Neural cell (in vitro differentiated cells): ENCODE results near the gene PDLIM3. TPM values are rescaled to one million over a fixed set of nuclear protein-coding genes. Genes with fewer than 3 reads are reported as not detected.

Source experiments
- H2AFZ ChIP-seq: fragments of 200-600, 300-800 bp; sonication (generic), shearing (Covaris generic); 2 replicates; pipeline ENCODE4 v1.6.0; 2014; ENCODE audit warnings: low read depth, mild to moderate bottlenecking, antibody characterized with exemption, low read length, moderate library complexity
- H3F3A ChIP-seq: fragments of 200-600 bp; shearing (Covaris generic); 2 replicates; pipeline ENCODE4 v1.6.1; 2016; ENCODE audit warnings: mild to moderate bottlenecking, moderate library complexity, mixed read lengths, antibody characterized with exemption, low read length; ENCODE audit not compliant: insufficient read depth, poor library complexity, severe bottlenecking
- H3K27ac ChIP-seq: fragments of 200-600, 300-800 bp; sonication (generic), shearing (Covaris generic); 2 replicates; pipeline ENCODE4 v1.5.1; 2014; ENCODE audit warnings: mild to moderate bottlenecking, low read length, moderate library complexity
- H3K27me3 ChIP-seq: fragments of 300-800, 200-600 bp; sonication (generic), shearing (Covaris generic); 2 replicates; pipeline ENCODE4 v1.6.0; 2014; ENCODE audit warnings: mild to moderate bottlenecking, low read depth, low read length, moderate library complexity; ENCODE audit not compliant: insufficient read depth
- H3K36me3 ChIP-seq: fragments of 300-800, 200-600 bp; sonication (generic), shearing (Covaris generic); 2 replicates; pipeline ENCODE4 v1.5.1; 2014; ENCODE audit warnings: mild to moderate bottlenecking, antibody characterized with exemption, low read length, moderate library complexity; ENCODE audit not compliant: insufficient read depth
- H3K4me2 ChIP-seq: fragments of 300-800, 200-600 bp; sonication (generic), shearing (Covaris generic); 2 replicates; pipeline ENCODE4 v1.6.0; 2014; ENCODE audit warnings: mild to moderate bottlenecking, low read length
- H3K4me3 ChIP-seq: fragments of 300-800, 200-600 bp; sonication (generic), shearing (Covaris generic); 2 replicates; pipeline ENCODE4 v1.5.1; 2014; ENCODE audit warnings: mild to moderate bottlenecking, low read length, moderate library complexity
- H3K79me2 ChIP-seq: fragments of 200-600 bp; shearing (Covaris generic); replicated peaks from 2 replicates; pipeline ENCODE4 v1.6.0; 2014; ENCODE audit warnings: mild to moderate bottlenecking, low read length, moderate library complexity; ENCODE audit not compliant: insufficient read depth
- H3K9ac ChIP-seq: fragments of 300-800, 200-600 bp; sonication (generic), shearing (Covaris generic); 2 replicates; pipeline ENCODE4 v1.6.1; 2016; ENCODE audit warnings: mild to moderate bottlenecking, low read length, mixed read lengths
- H3K9me2 ChIP-seq: fragments of 200-600 bp; shearing (Covaris generic); 2 replicates; pipeline ENCODE4 v1.6.1; 2016; ENCODE audit warnings: mild to moderate bottlenecking, low read length, mixed read lengths; ENCODE audit not compliant: insufficient read depth
- H3K9me3 ChIP-seq: fragments of 200-600, 300-800 bp; sonication (generic), shearing (Covaris generic); 2 replicates; pipeline ENCODE4 v1.6.1; 2016; ENCODE audit warnings: mild to moderate bottlenecking, mixed run types, low read length, moderate library complexity, mixed read lengths
- H4K20me1 ChIP-seq: fragments of 200-600 bp; shearing (Covaris generic); 2 replicates; pipeline ENCODE4 v1.6.1; 2016; ENCODE audit warnings: mild to moderate bottlenecking, mixed run types; ENCODE audit not compliant: insufficient read depth
- EP300 ChIP-seq: fragments of 450-650 bp; conservative IDR thresholded peaks from 2 replicates; pipeline ENCODE4 v1.6.1; 2014; ENCODE audit warnings: antibody characterized with exemption, mild to moderate bottlenecking, moderate library complexity; ENCODE audit not compliant: poor library complexity, severe bottlenecking
- EZH2 ChIP-seq: fragments of 200-600, 300-800 bp; shearing (Covaris generic), sonication (generic); IDR thresholded peaks from 2 replicates; pipeline ENCODE4 v1.6.1; 2014; ENCODE audit warnings: antibody characterized with exemption, low read length, borderline replicate concordance, mild to moderate bottlenecking; ENCODE audit not compliant: insufficient read depth, poor library complexity, severe bottlenecking
- MXI1 ChIP-seq: fragments of 450-650 bp; conservative IDR thresholded peaks from 2 replicates; pipeline ENCODE4 v1.6.1; 2014; ENCODE audit warnings: antibody characterized with exemption, mild to moderate bottlenecking; ENCODE audit not compliant: poor library complexity, severe bottlenecking
- POLR2AphosphoS5 ChIP-seq: IDR thresholded peaks from 2 replicates; pipeline ENCODE4 v1.6.1; 2012
- RAD21 ChIP-seq: fragments of 450-650 bp; conservative IDR thresholded peaks from 2 replicates; pipeline ENCODE4 v1.6.1; 2014; ENCODE audit warnings: antibody characterized with exemption, mild to moderate bottlenecking, moderate library complexity
- SMC3 ChIP-seq: fragments of 450-650 bp; conservative IDR thresholded peaks from 2 replicates; pipeline ENCODE4 v1.6.1; 2014; ENCODE audit warnings: antibody characterized with exemption, mild to moderate bottlenecking, moderate library complexity; ENCODE audit not compliant: poor library complexity
- TAF1 ChIP-seq: IDR thresholded peaks from 2 replicates; pipeline ENCODE4 v1.6.1; 2012; ENCODE audit warnings: low read depth
- polyA plus RNA-seq: library from polyadenylated mRNA; depleted of rRNA; stranded (reverse); fragments of >200 nt; gene quantifications from 2 replicates; pipeline ENCODE4 v1.2.3, GENCODE V29; 2014
- TF ChIP-seq, protein P1 (sequence below): IDR thresholded peaks from 2 replicates; pipeline ENCODE4 v1.6.1; 2012; ENCODE audit warnings: borderline replicate concordance
- TF ChIP-seq, protein P2 (sequence below): fragments of 450-650 bp; IDR thresholded peaks from 2 replicates; pipeline ENCODE4 v1.5.1; 2014; ENCODE audit warnings: antibody characterized with exemption, mild to moderate bottlenecking, moderate library complexity; ENCODE audit not compliant: poor library complexity, severe bottlenecking

Gene PDLIM3
- polyA plus RNA-seq, 1 donor from 2014 or later = 1.8 TPM

DNA sequence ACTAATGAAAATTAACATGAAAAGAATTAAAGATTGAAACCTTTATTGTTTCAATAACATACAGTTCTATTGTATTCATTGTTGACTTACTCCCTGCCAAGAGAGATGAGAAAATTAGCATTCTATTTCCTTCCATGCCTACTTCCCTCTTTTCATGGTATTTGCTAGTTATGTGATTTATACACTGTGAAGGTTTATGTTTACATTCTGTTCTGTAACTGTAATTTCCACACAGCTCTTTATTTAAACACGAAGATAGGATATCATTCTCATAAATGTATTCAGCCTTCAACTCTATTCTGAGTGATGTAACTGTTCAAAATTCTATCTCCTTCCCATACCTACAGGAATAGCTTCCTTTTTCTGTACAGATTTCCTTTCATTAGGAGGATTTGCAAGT, 70.4 kb downstream of the PDLIM3 start:
- no peaks in the 10 kb centered on the region for H3K9me2 ChIP-seq
- no peaks in the 10 kb centered on the region for H3K27me3 ChIP-seq
- no peak overlapping the region for H3K9ac ChIP-seq
- H2AFZ ChIP-seq = no peak overlapping the region
- no peak overlapping the region for H3K4me3 ChIP-seq
- no peaks in the 10 kb centered on the region for H4K20me1 ChIP-seq
- H3K4me2 ChIP-seq = no peak overlapping the region
- H3K9me3 ChIP-seq = no peaks in the 10 kb centered on the region
- H3F3A ChIP-seq = no peaks in the 10 kb centered on the region
- no peak for TF ChIP-seq EZH2
- TF ChIP-seq EP300 = no peak
- no peak for TF ChIP-seq MXI1
- TF ChIP-seq POLR2AphosphoS5 = no peak
- no peak for TF ChIP-seq SMC3
- TF ChIP-seq RAD21 = no peak
- TF ChIP-seq, protein P1, sequence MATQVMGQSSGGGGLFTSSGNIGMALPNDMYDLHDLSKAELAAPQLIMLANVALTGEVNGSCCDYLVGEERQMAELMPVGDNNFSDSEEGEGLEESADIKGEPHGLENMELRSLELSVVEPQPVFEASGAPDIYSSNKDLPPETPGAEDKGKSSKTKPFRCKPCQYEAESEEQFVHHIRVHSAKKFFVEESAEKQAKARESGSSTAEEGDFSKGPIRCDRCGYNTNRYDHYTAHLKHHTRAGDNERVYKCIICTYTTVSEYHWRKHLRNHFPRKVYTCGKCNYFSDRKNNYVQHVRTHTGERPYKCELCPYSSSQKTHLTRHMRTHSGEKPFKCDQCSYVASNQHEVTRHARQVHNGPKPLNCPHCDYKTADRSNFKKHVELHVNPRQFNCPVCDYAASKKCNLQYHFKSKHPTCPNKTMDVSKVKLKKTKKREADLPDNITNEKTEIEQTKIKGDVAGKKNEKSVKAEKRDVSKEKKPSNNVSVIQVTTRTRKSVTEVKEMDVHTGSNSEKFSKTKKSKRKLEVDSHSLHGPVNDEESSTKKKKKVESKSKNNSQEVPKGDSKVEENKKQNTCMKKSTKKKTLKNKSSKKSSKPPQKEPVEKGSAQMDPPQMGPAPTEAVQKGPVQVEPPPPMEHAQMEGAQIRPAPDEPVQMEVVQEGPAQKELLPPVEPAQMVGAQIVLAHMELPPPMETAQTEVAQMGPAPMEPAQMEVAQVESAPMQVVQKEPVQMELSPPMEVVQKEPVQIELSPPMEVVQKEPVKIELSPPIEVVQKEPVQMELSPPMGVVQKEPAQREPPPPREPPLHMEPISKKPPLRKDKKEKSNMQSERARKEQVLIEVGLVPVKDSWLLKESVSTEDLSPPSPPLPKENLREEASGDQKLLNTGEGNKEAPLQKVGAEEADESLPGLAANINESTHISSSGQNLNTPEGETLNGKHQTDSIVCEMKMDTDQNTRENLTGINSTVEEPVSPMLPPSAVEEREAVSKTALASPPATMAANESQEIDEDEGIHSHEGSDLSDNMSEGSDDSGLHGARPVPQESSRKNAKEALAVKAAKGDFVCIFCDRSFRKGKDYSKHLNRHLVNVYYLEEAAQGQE = no peak
- no peak for TF ChIP-seq TAF1
- TF ChIP-seq, protein P2, sequence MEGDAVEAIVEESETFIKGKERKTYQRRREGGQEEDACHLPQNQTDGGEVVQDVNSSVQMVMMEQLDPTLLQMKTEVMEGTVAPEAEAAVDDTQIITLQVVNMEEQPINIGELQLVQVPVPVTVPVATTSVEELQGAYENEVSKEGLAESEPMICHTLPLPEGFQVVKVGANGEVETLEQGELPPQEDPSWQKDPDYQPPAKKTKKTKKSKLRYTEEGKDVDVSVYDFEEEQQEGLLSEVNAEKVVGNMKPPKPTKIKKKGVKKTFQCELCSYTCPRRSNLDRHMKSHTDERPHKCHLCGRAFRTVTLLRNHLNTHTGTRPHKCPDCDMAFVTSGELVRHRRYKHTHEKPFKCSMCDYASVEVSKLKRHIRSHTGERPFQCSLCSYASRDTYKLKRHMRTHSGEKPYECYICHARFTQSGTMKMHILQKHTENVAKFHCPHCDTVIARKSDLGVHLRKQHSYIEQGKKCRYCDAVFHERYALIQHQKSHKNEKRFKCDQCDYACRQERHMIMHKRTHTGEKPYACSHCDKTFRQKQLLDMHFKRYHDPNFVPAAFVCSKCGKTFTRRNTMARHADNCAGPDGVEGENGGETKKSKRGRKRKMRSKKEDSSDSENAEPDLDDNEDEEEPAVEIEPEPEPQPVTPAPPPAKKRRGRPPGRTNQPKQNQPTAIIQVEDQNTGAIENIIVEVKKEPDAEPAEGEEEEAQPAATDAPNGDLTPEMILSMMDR = no peak
- H3K79me2 ChIP-seq = no peaks in the 10 kb centered on the region
- H3K27ac ChIP-seq = no peak overlapping the region
- no peaks in the 10 kb centered on the region for H3K36me3 ChIP-seq

DNA sequence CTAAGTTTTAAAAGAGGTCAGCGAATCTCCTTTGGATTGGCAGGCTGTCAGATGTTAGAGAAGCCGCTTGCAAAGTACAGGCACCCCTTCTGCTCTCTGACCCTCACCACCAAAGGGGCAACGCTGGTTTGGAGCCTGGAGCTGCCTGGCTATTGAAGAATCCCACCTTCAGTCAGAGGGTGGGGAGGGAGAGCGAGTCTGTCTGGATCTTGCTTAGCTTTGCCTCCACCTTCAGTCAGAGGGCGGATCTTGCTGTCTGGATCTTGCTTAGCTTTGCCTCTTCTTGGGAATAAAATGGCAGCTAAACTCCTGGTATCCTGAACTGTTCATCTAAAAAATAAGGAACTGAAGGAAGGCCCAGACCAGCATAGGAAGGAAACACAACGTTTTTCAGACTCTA, 71.1 kb downstream of the PDLIM3 start:
- H3K9ac ChIP-seq = no peak overlapping the region
- H2AFZ ChIP-seq = no peak overlapping the region
- H3K4me2 ChIP-seq = no peak overlapping the region
- no peaks in the 10 kb centered on the region for H3K9me3 ChIP-seq
- no peaks in the 10 kb centered on the region for H3K36me3 ChIP-seq
- H3F3A ChIP-seq = no peaks in the 10 kb centered on the region
- H3K27ac ChIP-seq = no peak overlapping the region
- H3K79me2 ChIP-seq = no peaks in the 10 kb centered on the region
- no peak overlapping the region for H3K4me3 ChIP-seq
- H3K9me2 ChIP-seq = no peaks in the 10 kb centered on the region
- H3K27me3 ChIP-seq = no peaks in the 10 kb centered on the region
- TF ChIP-seq EZH2 (no peak), RAD21 (no peak), SMC3 (no peak), POLR2AphosphoS5 (no peak), EP300 (no peak), MXI1 (no peak), TAF1 (no peak)
- TF ChIP-seq, protein P1 = no peak
- TF ChIP-seq, protein P2 = no peak
- H4K20me1 ChIP-seq = no peaks in the 10 kb centered on the region
